ENCODE measurements around the gene LAPTM5.

The LAPTM5 gene

GRCh38 chr1:30718636-30719405 lies 38.8 kb downstream of the LAPTM5 start:
- peak; percentile 76 for DNase-seq (ENCODE audit: low spot score)
- TF ChIP-seq CTCF (IDR thresholded peaks at IDR 0.05; ENCODE audit: extremely low read depth, missing control alignments) = peak; percentile 82

- peak; percentile 95 for DNase-seq (ENCODE audit: low spot score)
These were observed 39.4 kb downstream of the LAPTM5 start for GRCh38 chr1:30718091-30718635.

GRCh38 chr1:30716646-30717045 lies 40.9 kb downstream of the LAPTM5 start:
- no peak for TF ChIP-seq CTCF (IDR thresholded peaks at IDR 0.05; ENCODE audit: extremely low read depth, missing control alignments)
- no peak for DNase-seq (ENCODE audit: low spot score)

More at GRCh38 chr1:30718091-30718635, 39.4 kb downstream of the LAPTM5 start:
- TF ChIP-seq CTCF (IDR thresholded peaks at IDR 0.05; ENCODE audit: extremely low read depth, missing control alignments) = no peak

- no peak for DNase-seq (ENCODE audit: low spot score)
- TF ChIP-seq CTCF (IDR thresholded peaks at IDR 0.05; ENCODE audit: extremely low read depth, missing control alignments) = no peak
These were observed 41.7 kb downstream of the LAPTM5 start for GRCh38 chr1:30715886-30716285.

GRCh38 chr1:30715216-30715615 lies 42.4 kb downstream of the LAPTM5 start:
- TF ChIP-seq CTCF (IDR thresholded peaks at IDR 0.05; ENCODE audit: extremely low read depth, missing control alignments) = no peak
- DNase-seq (ENCODE audit: low spot score) = no peak

GRCh38 chr1:30714536-30715090 lies 43.0 kb downstream of the LAPTM5 start:
- no peak for DNase-seq (ENCODE audit: low spot score)
- TF ChIP-seq CTCF (IDR thresholded peaks at IDR 0.05; ENCODE audit: extremely low read depth, missing control alignments) = no peak

- TF ChIP-seq CTCF (IDR thresholded peaks at IDR 0.05; ENCODE audit: extremely low read depth, missing control alignments) = no peak
- DNase-seq (ENCODE audit: low spot score) = no peak
These were observed 43.5 kb downstream of the LAPTM5 start for GRCh38 chr1:30714025-30714424.
